AG20443 (cell line): ENCODE results near the gene VAV3.
A peak's percentile ranks its signal among the peaks of the same experiment; 100 is the strongest.

Source experiments
- DNase-seq: peaks from one replicate; pipeline ENCODE4 v3.0.0; 2012; ENCODE audit warnings: low spot score, mixed read lengths

VAV3 gene

GRCh38 chr1:107637101-107637500, 327.9 kb downstream of the VAV3 start:
- no peak for DNase-seq

- DNase-seq, result no peak
These were observed 331.4 kb downstream of the VAV3 start for GRCh38 chr1:107633596-107633995.

GRCh38 chr1:107626073-107626796, 338.7 kb downstream of the VAV3 start:
- peak; percentile 30 for DNase-seq

- no peak for DNase-seq
These were observed 339.5 kb downstream of the VAV3 start for GRCh38 chr1:107625405-107626029.

- no peak for DNase-seq
These were observed 341.5 kb downstream of the VAV3 start for GRCh38 chr1:107623431-107623830.

- peak; percentile 13 for DNase-seq
These were observed 342.0 kb downstream of the VAV3 start for GRCh38 chr1:107622966-107623365.

GRCh38 chr1:107622535-107622934, 342.4 kb downstream of the VAV3 start:
- no peak for DNase-seq

GRCh38 chr1:107620753-107621152, 344.2 kb downstream of the VAV3 start:
- DNase-seq, result no peak

GRCh38 chr1:107618539-107618938, 346.4 kb downstream of the VAV3 start:
- no peak for DNase-seq

- DNase-seq, result no peak
These were observed 347.1 kb downstream of the VAV3 start for GRCh38 chr1:107617921-107618320.

- no peak for DNase-seq
These were observed 347.5 kb downstream of the VAV3 start for GRCh38 chr1:107617456-107617855.

- no peak for DNase-seq
These were observed 355.2 kb downstream of the VAV3 start for GRCh38 chr1:107609808-107610207.

- no peak for DNase-seq
These were observed 360.2 kb downstream of the VAV3 start for GRCh38 chr1:107604825-107605224.

GRCh38 chr1:107600607-107601160, 364.3 kb downstream of the VAV3 start:
- DNase-seq, result no peak

- no peak for DNase-seq
These were observed 365.8 kb downstream of the VAV3 start for GRCh38 chr1:107599220-107599619.

GRCh38 chr1:107597290-107597689, 367.7 kb downstream of the VAV3 start:
- no peak for DNase-seq

GRCh38 chr1:107594536-107594935, 370.4 kb downstream of the VAV3 start:
- peak; percentile 31 for DNase-seq

GRCh38 chr1:107593501-107594209, 371.3 kb downstream of the VAV3 start:
- no peak for DNase-seq

- DNase-seq, result no peak
These were observed 373.9 kb downstream of the VAV3 start for GRCh38 chr1:107590900-107591622.

GRCh38 chr1:107590087-107590486, 374.9 kb downstream of the VAV3 start:
- DNase-seq, result no peak

- no peak for DNase-seq
These were observed 376.7 kb downstream of the VAV3 start for GRCh38 chr1:107588321-107588720.

- no peak for DNase-seq
These were observed 389.8 kb downstream of the VAV3 start for GRCh38 chr1:107575226-107575625.
